HepG2 (cell line): Measurements from ENCODE around the gene KDM6B. TPM values are rescaled to one million over a fixed set of nuclear protein-coding genes. Genes with fewer than 3 reads are reported as not detected.

Source experiments
- ATAC-seq: fragments of 200-7000 bp; cut with Tn5 transposase; 3 replicates; pipeline ENCODE4 v1.9.1; 2020; ENCODE audit warnings: mild to moderate bottlenecking, moderate library complexity
- BruUV-seq: library from RNA; stranded (reverse); fragments of 400-500 nt; replicated peaks from 2 replicates; lab custom pipeline; 2021; lab: Mats Ljungman, UMichigan
- CTCF ChIA-PET: fragments of 300-600 bp; formaldehyde crosslinking; extraction: SDS; loops from one replicate; lab custom pipeline; 2021; ENCODE audit warnings: low total read pairs, inconsistent platforms, low intra/inter-chr PET ratio; lab: Yijun Ruan, JAX
- POLR2A ChIA-PET: fragments of 350-600 bp; sonication (Branson Sonifier 250); formaldehyde crosslinking; loops from one replicate; lab custom pipeline; 2020; ENCODE audit warnings: antibody characterized with exemption, inconsistent platforms; lab: Yijun Ruan, JAX
- DNase-seq: peaks from one replicate; pipeline ENCODE4 v3.0.0-alpha.2; 2015; ENCODE audit warnings: low spot score
- FAIRE-seq: peaks from 3 replicates; lab custom pipeline; 2011; peaks lifted over from hg19 to GRCh38; lab: Jason Lieb, UNC
- H2AFZ ChIP-seq: one replicate; pipeline ENCODE4 v1.6.1; 2011; ENCODE audit warnings: low read length, inconsistent platforms
- H3K27ac ChIP-seq: fragments of 300-600 bp; 3 replicates; pipeline ENCODE4 v1.8.0; 2011; ENCODE audit warnings: mixed run types, mild to moderate bottlenecking, mixed read lengths, low read length, inconsistent platforms; ENCODE audit not compliant: insufficient read depth; ENCODE audit errors: extremely low read length
- H3K27me3 ChIP-seq, 2 experiments: fragments of 200-600 bp in 1 of 2; 2 replicates in 1 of 2; 3 replicates in 1 of 2; pipeline versions ENCODE4 v1.6.0 to v1.8.0; 2011; ENCODE audit warnings: low read length in 2 of 2, mild to moderate bottlenecking in 2 of 2, moderate library complexity in 2 of 2, inconsistent platforms in 1 of 2; ENCODE audit not compliant: insufficient read depth in 2 of 2, control insufficient read depth in 1 of 2
- H3K36me3 ChIP-seq, 2 experiments: fragments of 200-600 bp in 1 of 2; replicated peaks in 1 of 2; 2 replicates in 1 of 2; 3 replicates in 1 of 2; pipeline versions ENCODE4 v1.5.1 to v1.8.0; 2011; ENCODE audit warnings: low read length in 2 of 2, inconsistent platforms in 1 of 2; ENCODE audit not compliant: insufficient read depth in 2 of 2, control insufficient read depth in 1 of 2
- H3K4me1 ChIP-seq: 2 replicates; pipeline ENCODE4 v1.5.1; 2012; ENCODE audit warnings: low read length, inconsistent platforms; ENCODE audit not compliant: insufficient read depth
- H3K4me2 ChIP-seq: 2 replicates; pipeline ENCODE4 v1.6.0; 2011; ENCODE audit warnings: low read depth, low read length, inconsistent platforms
- H3K4me3 ChIP-seq, 3 experiments: fragments of 200-600 bp in 1 of 3; sonication (generic), shearing (Covaris generic) in 1 of 3; replicated peaks in 1 of 3; 2 replicates each; pipeline ENCODE4 v1.5.1; 2011 to 2016; ENCODE audit warnings: low read length in 3 of 3, inconsistent platforms in 2 of 3, low read depth in 2 of 3, mild to moderate bottlenecking in 2 of 3, control low read depth in 1 of 3, mixed read lengths in 1 of 3; ENCODE audit not compliant: insufficient read depth in 1 of 3
- H3K79me2 ChIP-seq: one replicate; pipeline ENCODE4 v1.6.1; 2011; ENCODE audit warnings: low read length, inconsistent platforms; ENCODE audit not compliant: insufficient read depth
- H3K9ac ChIP-seq: 2 replicates; pipeline ENCODE4 v1.6.0; 2011; ENCODE audit warnings: mild to moderate bottlenecking, low read depth, low read length, inconsistent platforms; ENCODE audit not compliant: insufficient read depth
- H3K9me3 ChIP-seq: 2 replicates; pipeline ENCODE4 v1.5.1; 2012; ENCODE audit warnings: mild to moderate bottlenecking, low read length
- H4K20me1 ChIP-seq: 2 replicates; pipeline ENCODE4 v1.6.0; 2011; ENCODE audit warnings: inconsistent platforms, mild to moderate bottlenecking, low read length, moderate library complexity; ENCODE audit not compliant: insufficient read depth
- ASH2L ChIP-seq: fragments of 300-600, 200-600 bp; sonication (generic); IDR thresholded peaks from 2 replicates; pipeline ENCODE4 v1.7.0; 2017; ENCODE audit warnings: low read depth, mild to moderate bottlenecking, moderate library complexity, mixed read lengths, low read length; ENCODE audit not compliant: insufficient read length
- GPN1 ChIP-seq: sonication (generic); formaldehyde crosslinking; IDR thresholded peaks from 2 replicates; pipeline ENCODE4 v1.5.1; 2020; ENCODE audit warnings: missing genetic modification reagents, borderline replicate concordance
- HMG20B ChIP-seq: conservative IDR thresholded peaks from 2 replicates; pipeline ENCODE4 v1.6.1; 2016; ENCODE audit warnings: missing genetic modification reagents, missing compliant biosample characterization
- PHB2 ChIP-seq: fragments of 450-650 bp; IDR thresholded peaks from 2 replicates; pipeline ENCODE4 v1.6.1; 2018; ENCODE audit not compliant: partially characterized antibody
- PHF8 ChIP-seq: sonication (generic); formaldehyde crosslinking; IDR thresholded peaks from 2 replicates; pipeline ENCODE4 v1.5.0; 2020; ENCODE audit warnings: missing genetic modification reagents
- RFX3 ChIP-seq: IDR thresholded peaks from 2 replicates; pipeline ENCODE4 v1.6.1; 2016; ENCODE audit warnings: missing biosample characterization, missing genetic modification reagents
- SCMH1 ChIP-seq: sonication (generic); formaldehyde crosslinking; IDR thresholded peaks from 2 replicates; pipeline ENCODE4 v1.9.0; 2021; ENCODE audit warnings: missing genetic modification reagents, mild to moderate bottlenecking, borderline replicate concordance
- SRY ChIP-seq: sonication (generic); formaldehyde crosslinking; IDR thresholded peaks from 2 replicates; pipeline ENCODE4 v1.8.0; 2022; ENCODE audit warnings: mild to moderate bottlenecking, missing genetic modification reagents
- TEAD2 ChIP-seq: sonication (generic); formaldehyde crosslinking; IDR thresholded peaks from 2 replicates; pipeline ENCODE4 v1.9.0; 2021; ENCODE audit warnings: missing genetic modification reagents
- ZBTB38 ChIP-seq: sonication (generic); formaldehyde crosslinking; IDR thresholded peaks from 2 replicates; pipeline ENCODE4 v1.5.1; 2020; ENCODE audit warnings: mild to moderate bottlenecking, missing genetic modification reagents
- ZFY ChIP-seq: sonication (generic); formaldehyde crosslinking; IDR thresholded peaks from 2 replicates; pipeline ENCODE4 v1.4.0; 2020; ENCODE audit warnings: missing genetic modification reagents
- ZNF530 ChIP-seq: sonication (generic); formaldehyde crosslinking; IDR thresholded peaks from 2 replicates; pipeline ENCODE4 v1.5.0; 2020; ENCODE audit warnings: low read depth, mild to moderate bottlenecking, missing genetic modification reagents
- ZNF792 ChIP-seq: IDR thresholded peaks from 2 replicates; pipeline ENCODE4 v1.6.1; 2016
- WGBS: methylation state at CpG from one replicate; pipeline ENCODE4 v1.1.6; 2017; ENCODE audit warnings: low lambda C conversion rate; 5-methylcytosine and 5-hydroxymethylcytosine counted together
- in situ Hi-C: cut with HindIII; loops from 2 replicates; pipeline ENCODE4 v1.10.0; 2017; ENCODE audit warnings: low pct_unique_long_range_greater_than_20kb; ENCODE audit not compliant: extremely low pct_ligation_motif_present
- intact Hi-C: fragments of 100-400 bp; cut with micrococcal nuclease; formaldehyde crosslinking; loops from one replicate; pipeline ENCODE4 v1.10.0; 2022; ENCODE audit not compliant: unreplicated experiment
- polyA plus RNA-seq, 8 experiments: library from polyadenylated mRNA; depleted of rRNA in 3 of 8; stranded (reverse) in 7 of 8; unstranded in 1 of 8; fragments of >200 nt; fragmentation: Illumina TruSeq in 4 of 8; extraction: Trizol in 4 of 8; gene quantifications; 2 replicates each; pipeline versions ENCODE4 v1.2.1 to v1.2.3, GENCODE V29; 2011 to 2016; ENCODE audit warnings: low read depth in 4 of 8, missing spikeins in 1 of 8, mixed read lengths in 1 of 8; ENCODE audit not compliant: insufficient read depth in 1 of 8
- total RNA-seq, 5 experiments: library from RNA; depleted of rRNA; stranded (reverse); fragments of >200 nt; fragmentation: Illumina TruSeq; extraction: Trizol; gene quantifications; 2 replicates each; pipeline ENCODE4 v1.2.3, GENCODE V29; 2016; ENCODE audit warnings: low read depth in 1 of 5
- TF ChIP-seq, protein P1 (sequence below): sonication (generic); formaldehyde crosslinking; conservative IDR thresholded peaks from 2 replicates; pipeline ENCODE4 v1.4.0; 2020; ENCODE audit warnings: missing genetic modification reagents
- TF ChIP-seq, protein P2 (sequence below): sonication (generic); formaldehyde crosslinking; conservative IDR thresholded peaks from 2 replicates; pipeline ENCODE4 v1.8.0; 2022; ENCODE audit warnings: low read depth, missing genetic modification reagents

KDM6B gene
- total and polyA plus RNA-seq, 2 of the 13 experiments (the other 11 are each of a cell fraction or from before 2014, with no cell fraction given) = 1.3 to 2.1 TPM

DNA sequence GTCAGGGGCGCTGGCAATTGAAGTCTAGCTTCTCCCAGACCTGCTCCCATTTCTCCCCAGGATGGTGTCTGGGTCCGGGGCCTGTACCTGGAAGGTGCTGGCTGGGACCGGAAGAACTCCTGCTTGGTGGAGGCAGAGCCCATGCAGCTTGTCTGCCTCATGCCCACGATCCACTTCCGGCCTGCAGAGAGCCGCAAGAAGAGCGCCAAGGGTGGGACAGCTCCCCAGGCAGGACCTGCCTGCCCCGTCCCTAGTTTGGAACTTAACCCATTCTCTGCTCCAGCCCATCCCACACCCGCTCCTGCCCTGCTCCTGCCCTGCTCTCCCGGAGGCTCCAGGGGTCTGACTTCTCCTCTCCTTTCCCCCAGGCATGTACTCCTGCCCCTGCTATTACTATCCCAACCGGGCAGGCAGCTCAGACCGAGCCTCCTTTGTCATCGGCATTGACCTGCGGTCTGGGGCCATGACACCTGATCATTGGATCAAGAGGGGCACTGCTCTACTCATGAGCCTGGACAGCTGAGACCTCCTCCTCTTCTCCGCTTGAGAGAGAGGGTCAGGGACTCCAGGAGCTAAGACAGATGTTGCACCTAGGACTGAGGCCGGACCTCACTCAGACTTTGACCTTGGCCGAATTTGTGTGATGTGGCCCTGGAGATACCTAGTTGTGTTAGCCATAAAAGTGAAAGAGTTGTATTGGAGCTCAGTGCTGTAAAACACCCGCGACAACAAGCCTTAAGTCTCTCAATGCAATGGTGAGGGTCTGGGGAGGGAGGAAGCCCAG is 814 bp upstream of the KDM6B start:
- H4K20me1 ChIP-seq = no peaks in the 10 kb centered on the region
- peak overlapping the region; percentile 84 for H3K4me2 ChIP-seq
- ChIA-PET CTCF (no interaction called here), POLR2A (interaction anchor here (0.8 to 8.2 kb wide), 10 partner anchors 8 to 260 kb away, joined by 3 to 159 read pairs (median 4); partner anchors contain the start of genes CNTROB, CYB5D1, NAA38 and RNF227)
- intact Hi-C loops = loop anchor here (5.0 kb wide), 1 partner anchor 86 kb away; no protein-coding TSS in a partner anchor
- no peaks in the 10 kb centered on the region for H3K36me3 ChIP-seq
- H3K9ac ChIP-seq = 0 out of 2 replicates have a peak overlapping the region, but pooled peaks have one; percentile 7
- no TSS peak for BruUV-seq
- peaks cover 40% of the 10 kb centered on the region for H3K4me1 ChIP-seq
- no peak overlapping the region for H3K27ac ChIP-seq
- H3K79me2 ChIP-seq = peaks cover 7% of the 10 kb centered on the region
- no peaks in the 10 kb centered on the region for H3K9me3 ChIP-seq
- in situ Hi-C loops = no loop called here
- FAIRE-seq = no peak
- peak overlapping the region; percentile 54 to 92 (median 65); a peak in 5 of 6 replicates for H3K4me3 ChIP-seq
- peaks cover 6 to 27% of the 10 kb centered on the region in 2 experiments; a peak in 4 of 5 replicates for H3K27me3 ChIP-seq
- no peak for DNase-seq
- ATAC-seq = no peak
- H2AFZ ChIP-seq = peak overlapping the region; percentile 10
- WGBS = 2% methylated on average over 13 of the region's 19 CpGs
- TF ChIP-seq SCMH1 (CRISPR knock-in tag) (no peak), ZNF530 (no peak), ZBTB38 (0 out of 2 replicates have a peak, but pooled peaks have one; percentile 12), SRY (CRISPR knock-in tag) (0 out of 2 replicates have a peak, but pooled peaks have one; percentile 51), GPN1 (CRISPR knock-in tag) (no peak), PHF8 (no peak), ZNF792 (CRISPR knock-in tag) (no peak), PHB2 (no peak), HMG20B (no peak), RFX3 (CRISPR knock-in tag) (no peak), ZFY (CRISPR knock-in tag) (no peak), TEAD2 (CRISPR knock-in tag) (no peak), ASH2L (peak; percentile 32)
- TF ChIP-seq, protein P1, sequence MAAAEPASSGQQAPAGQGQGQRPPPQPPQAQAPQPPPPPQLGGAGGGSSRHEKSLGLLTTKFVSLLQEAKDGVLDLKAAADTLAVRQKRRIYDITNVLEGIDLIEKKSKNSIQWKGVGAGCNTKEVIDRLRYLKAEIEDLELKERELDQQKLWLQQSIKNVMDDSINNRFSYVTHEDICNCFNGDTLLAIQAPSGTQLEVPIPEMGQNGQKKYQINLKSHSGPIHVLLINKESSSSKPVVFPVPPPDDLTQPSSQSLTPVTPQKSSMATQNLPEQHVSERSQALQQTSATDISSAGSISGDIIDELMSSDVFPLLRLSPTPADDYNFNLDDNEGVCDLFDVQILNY (CRISPR knock-in tag) = no peak
- TF ChIP-seq, protein P2, sequence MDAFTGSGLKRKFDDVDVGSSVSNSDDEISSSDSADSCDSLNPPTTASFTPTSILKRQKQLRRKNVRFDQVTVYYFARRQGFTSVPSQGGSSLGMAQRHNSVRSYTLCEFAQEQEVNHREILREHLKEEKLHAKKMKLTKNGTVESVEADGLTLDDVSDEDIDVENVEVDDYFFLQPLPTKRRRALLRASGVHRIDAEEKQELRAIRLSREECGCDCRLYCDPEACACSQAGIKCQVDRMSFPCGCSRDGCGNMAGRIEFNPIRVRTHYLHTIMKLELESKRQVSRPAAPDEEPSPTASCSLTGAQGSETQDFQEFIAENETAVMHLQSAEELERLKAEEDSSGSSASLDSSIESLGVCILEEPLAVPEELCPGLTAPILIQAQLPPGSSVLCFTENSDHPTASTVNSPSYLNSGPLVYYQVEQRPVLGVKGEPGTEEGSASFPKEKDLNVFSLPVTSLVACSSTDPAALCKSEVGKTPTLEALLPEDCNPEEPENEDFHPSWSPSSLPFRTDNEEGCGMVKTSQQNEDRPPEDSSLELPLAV (CRISPR knock-in tag) = no peak
